Measurements from ENCODE around the gene DIDO1.

DNA sequence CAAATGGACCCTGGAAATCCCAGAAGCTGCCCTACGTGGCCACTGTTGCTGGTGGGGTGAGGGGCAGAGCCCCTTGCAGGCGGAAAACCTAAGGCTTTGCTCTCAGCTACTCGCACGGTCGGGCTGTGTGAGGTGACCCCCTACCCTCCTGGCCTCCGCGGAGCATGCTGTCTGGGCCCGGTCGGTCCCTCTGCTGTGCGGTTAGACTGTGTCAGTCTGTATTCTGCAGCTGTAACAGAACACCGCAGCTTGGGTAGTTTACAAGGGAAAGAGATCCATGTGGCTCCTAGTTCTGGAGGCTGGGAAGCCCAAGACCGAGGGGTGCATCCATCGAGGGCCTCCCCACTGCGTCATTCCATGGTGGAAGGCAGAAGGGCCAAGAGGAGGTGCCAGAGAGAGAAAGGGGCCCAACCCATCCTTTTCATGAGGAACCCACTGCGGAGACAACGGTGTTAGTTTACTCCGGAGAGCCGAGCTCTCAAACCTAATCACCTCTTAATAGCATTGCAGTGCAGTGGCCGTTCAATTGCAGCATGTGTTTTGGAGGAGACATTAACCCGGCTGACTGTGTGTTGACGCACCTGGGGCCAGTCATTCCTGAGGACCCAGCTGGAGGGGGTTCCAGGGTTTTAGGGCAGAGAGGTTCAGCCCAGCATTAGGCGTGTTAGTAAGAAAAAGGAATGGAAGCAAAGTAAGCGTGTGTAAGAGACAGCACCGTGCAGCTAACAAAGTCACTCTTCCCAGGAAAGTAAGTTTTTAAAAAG lies 91.2 kb downstream of the DIDO1 start:
- TF ChIP-seq, protein P1, sequence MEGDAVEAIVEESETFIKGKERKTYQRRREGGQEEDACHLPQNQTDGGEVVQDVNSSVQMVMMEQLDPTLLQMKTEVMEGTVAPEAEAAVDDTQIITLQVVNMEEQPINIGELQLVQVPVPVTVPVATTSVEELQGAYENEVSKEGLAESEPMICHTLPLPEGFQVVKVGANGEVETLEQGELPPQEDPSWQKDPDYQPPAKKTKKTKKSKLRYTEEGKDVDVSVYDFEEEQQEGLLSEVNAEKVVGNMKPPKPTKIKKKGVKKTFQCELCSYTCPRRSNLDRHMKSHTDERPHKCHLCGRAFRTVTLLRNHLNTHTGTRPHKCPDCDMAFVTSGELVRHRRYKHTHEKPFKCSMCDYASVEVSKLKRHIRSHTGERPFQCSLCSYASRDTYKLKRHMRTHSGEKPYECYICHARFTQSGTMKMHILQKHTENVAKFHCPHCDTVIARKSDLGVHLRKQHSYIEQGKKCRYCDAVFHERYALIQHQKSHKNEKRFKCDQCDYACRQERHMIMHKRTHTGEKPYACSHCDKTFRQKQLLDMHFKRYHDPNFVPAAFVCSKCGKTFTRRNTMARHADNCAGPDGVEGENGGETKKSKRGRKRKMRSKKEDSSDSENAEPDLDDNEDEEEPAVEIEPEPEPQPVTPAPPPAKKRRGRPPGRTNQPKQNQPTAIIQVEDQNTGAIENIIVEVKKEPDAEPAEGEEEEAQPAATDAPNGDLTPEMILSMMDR (IDR thresholded peaks at IDR 0.05), result no peak
- TF ChIP-seq EZH2 (IDR thresholded peaks at IDR 0.05; ENCODE audit: borderline replicate concordance, insufficient read depth, low read depth, low read length, poor library complexity, severe bottlenecking), result no peak

Measured in B cell (primary cell).